ENCODE data around the gene TBCB. TPM values are rescaled to one million over a fixed set of nuclear protein-coding genes. Genes with fewer than 3 reads are reported as not detected.

Gene TBCB
- total RNA-seq, 3 donors from 2014 or later: 106 to 146 (median 124) TPM

Other genes with a start within 250 kb of the TBCB start
- 1 to 10 TPM; 2.6 to 4.2 (median 3.3) TPM for gene APLP1, start 246.9 kb upstream of the TBCB start, total RNA-seq
- 10 to 100 TPM in 1 of 3 donors, 1 to 10 TPM in 2; 4.3 to 15.2 (median 7.9) TPM for gene NFKBID, start 214.9 kb upstream of the TBCB start, total RNA-seq
- gene HCST, start 212.9 kb upstream of the TBCB start, total RNA-seq: 1 to 10 TPM; 3.3 to 7.2 (median 3.5) TPM
- 100 to 1,000 TPM in 2 of 3 donors, 10 to 100 TPM in 1; 56.4 to 239 (median 112) TPM for gene TYROBP, start 207.2 kb upstream of the TBCB start, total RNA-seq
- 1 to 10 TPM; 5.2 to 6.7 (median 5.4) TPM for gene LRFN3, start 179.1 kb upstream of the TBCB start, total RNA-seq
- 10 to 100 TPM; 47.5 to 58.8 (median 48.8) TPM for gene SDHAF1, start 120.3 kb upstream of the TBCB start, total RNA-seq
- 10 to 100 TPM in 1 of 3 donors, 1 to 10 TPM in 1, under 1 TPM in 1; 0.16 to 15.5 (median 9.5) TPM for gene SYNE4, start 106.7 kb upstream of the TBCB start, total RNA-seq
- gene ALKBH6, start 101.3 kb upstream of the TBCB start, total RNA-seq: 10 to 100 TPM; 18.0 to 23.0 (median 20.3) TPM
- 10 to 100 TPM in 1 of 3 donors, 1 to 10 TPM in 2; 7.5 to 13.4 (median 7.6) TPM for gene CLIP3, start 82.6 kb upstream of the TBCB start, total RNA-seq
- 10 to 100 TPM in 2 of 3 donors, 1 to 10 TPM in 1; 8.6 to 11.0 (median 10.2) TPM for gene THAP8, start 61.2 kb upstream of the TBCB start, total RNA-seq
- gene WDR62, start 60.6 kb upstream of the TBCB start, total RNA-seq: under 1 TPM; 0.59 to 0.98 (median 0.80) TPM
- gene OVOL3, start 4.3 kb upstream of the TBCB start, total RNA-seq: not detected
- 10 to 100 TPM; 44.2 to 68.2 (median 58.2) TPM for gene POLR2I, start 593 bp upstream of the TBCB start, total RNA-seq
- 100 to 1,000 TPM; 144 to 286 (median 200) TPM for gene CAPNS1, start 24.6 kb downstream of the TBCB start, total RNA-seq
- 10 to 100 TPM; 20.8 to 69.3 (median 29.5) TPM for gene COX7A1, start 37.0 kb downstream of the TBCB start, total RNA-seq
- gene ZNF565, start 99.2 kb downstream of the TBCB start, total RNA-seq: 1 to 10 TPM; 4.3 to 7.8 (median 7.2) TPM
- 100 to 1,000 TPM in 1 of 3 donors, 10 to 100 TPM in 2; 55.5 to 109 (median 78.7) TPM for gene ZNF146, start 99.6 kb downstream of the TBCB start, total RNA-seq